Measurements from ENCODE around the gene PBX4.

PBX4 gene

GRCh38 chr19:19568802-19569756 lies 49.4 kb downstream of the PBX4 start:
- no peak for TF ChIP-seq GATA3 (IDR thresholded peaks at IDR 0.05; ENCODE audit: low read depth, low read length)
- no peak for TF ChIP-seq GATA2 (IDR thresholded peaks at IDR 0.05; ENCODE audit: low read depth, low read length)

- TF ChIP-seq GATA3 (IDR thresholded peaks at IDR 0.05; ENCODE audit: low read depth, low read length), result no peak
- no peak for TF ChIP-seq GATA2 (IDR thresholded peaks at IDR 0.05; ENCODE audit: low read depth, low read length)
Measured at GRCh38 chr19:19567391-19567790, 51.1 kb downstream of the PBX4 start.

GRCh38 chr19:19566306-19566705 lies 52.2 kb downstream of the PBX4 start:
- no peak for TF ChIP-seq GATA3 (IDR thresholded peaks at IDR 0.05; ENCODE audit: low read depth, low read length)
- no peak for TF ChIP-seq GATA2 (IDR thresholded peaks at IDR 0.05; ENCODE audit: low read depth, low read length)

GRCh38 chr19:19563348-19563848 lies 55.1 kb downstream of the PBX4 start:
- TF ChIP-seq GATA2 (IDR thresholded peaks at IDR 0.05; ENCODE audit: low read depth, low read length) (no peak), GATA3 (IDR thresholded peaks at IDR 0.05; ENCODE audit: low read depth, low read length) (no peak)

- TF ChIP-seq GATA2 (IDR thresholded peaks at IDR 0.05; ENCODE audit: low read depth, low read length), result no peak
- no peak for TF ChIP-seq GATA3 (IDR thresholded peaks at IDR 0.05; ENCODE audit: low read depth, low read length)
Measured at GRCh38 chr19:19562665-19563347, 55.7 kb downstream of the PBX4 start.

GRCh38 chr19:19561946-19562664 lies 56.4 kb downstream of the PBX4 start:
- TF ChIP-seq GATA2 (IDR thresholded peaks at IDR 0.05; ENCODE audit: low read depth, low read length) (no peak), GATA3 (IDR thresholded peaks at IDR 0.05; ENCODE audit: low read depth, low read length) (no peak)

- TF ChIP-seq GATA2 (IDR thresholded peaks at IDR 0.05; ENCODE audit: low read depth, low read length), result no peak
Measured at GRCh38 chr19:19559931-19560330, 58.6 kb downstream of the PBX4 start.

- TF ChIP-seq GATA3 (IDR thresholded peaks at IDR 0.05; ENCODE audit: low read depth, low read length), result no peak
- TF ChIP-seq GATA2 (IDR thresholded peaks at IDR 0.05; ENCODE audit: low read depth, low read length), result no peak
Measured at GRCh38 chr19:19558636-19559035, 59.9 kb downstream of the PBX4 start.

GRCh38 chr19:19558055-19558454 lies 60.4 kb downstream of the PBX4 start:
- TF ChIP-seq GATA3 (IDR thresholded peaks at IDR 0.05; ENCODE audit: low read depth, low read length), result no peak

GRCh38 chr19:19554074-19555023 lies 64.1 kb downstream of the PBX4 start:
- no peak for TF ChIP-seq GATA3 (IDR thresholded peaks at IDR 0.05; ENCODE audit: low read depth, low read length)
- TF ChIP-seq GATA2 (IDR thresholded peaks at IDR 0.05; ENCODE audit: low read depth, low read length), result no peak

- TF ChIP-seq GATA2 (IDR thresholded peaks at IDR 0.05; ENCODE audit: low read depth, low read length) (no peak), GATA3 (IDR thresholded peaks at IDR 0.05; ENCODE audit: low read depth, low read length) (no peak)
Measured at GRCh38 chr19:19553670-19554069, 64.8 kb downstream of the PBX4 start.

GRCh38 chr19:19552798-19553197 lies 65.7 kb downstream of the PBX4 start:
- TF ChIP-seq GATA3 (IDR thresholded peaks at IDR 0.05; ENCODE audit: low read depth, low read length) (no peak), GATA2 (IDR thresholded peaks at IDR 0.05; ENCODE audit: low read depth, low read length) (no peak)

GRCh38 chr19:19551853-19552192 lies 66.7 kb downstream of the PBX4 start:
- TF ChIP-seq GATA3 (IDR thresholded peaks at IDR 0.05; ENCODE audit: low read depth, low read length), result no peak
- no peak for TF ChIP-seq GATA2 (IDR thresholded peaks at IDR 0.05; ENCODE audit: low read depth, low read length)

All from SH-SY5Y (cell line).